ENCODE results near the gene G0S2.

The G0S2 gene

DNA sequence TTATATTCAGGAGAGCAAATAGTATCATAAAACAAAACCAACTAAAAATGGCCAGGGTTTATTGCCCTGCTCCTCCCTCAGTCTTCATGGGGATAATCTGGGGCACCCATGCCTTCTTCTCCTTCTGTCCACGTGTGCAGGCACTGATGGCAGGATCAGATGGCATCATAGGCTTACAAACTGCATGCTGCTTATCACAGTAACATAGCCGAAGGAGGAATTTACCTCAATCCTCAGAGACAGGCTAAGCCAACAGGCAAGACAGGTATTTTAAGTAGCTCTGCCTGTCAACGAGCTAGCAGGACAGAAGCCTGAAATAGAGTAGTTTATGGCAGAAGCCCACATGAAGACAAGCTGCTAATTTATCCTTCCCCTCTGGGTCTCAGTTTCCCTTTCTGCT is 32.4 kb upstream of the G0S2 start:
- Histone ChIP-seq H3K4me3 (ENCODE audit: severe bottlenecking) (no peak overlapping the region), H3K4me1 (ENCODE audit: insufficient read depth, poor library complexity, severe bottlenecking) (peaks cover 23% of the 10 kb centered on the region), H3K36me3 (ENCODE audit: low read depth) (peaks cover 88% of the 10 kb centered on the region), H3K27ac (ENCODE audit: poor library complexity, severe bottlenecking) (peak overlapping the region; percentile 94), H3K27me3 (ENCODE audit: insufficient read depth, poor library complexity, severe bottlenecking) (no peaks in the 10 kb centered on the region), H3K9me3 (ENCODE audit: severe bottlenecking) (no peaks in the 10 kb centered on the region)
- no peak for ATAC-seq (ENCODE audit: low read depth)
- no peak for DNase-seq (ENCODE audit: low spot score)
- TF ChIP-seq, protein P1, sequence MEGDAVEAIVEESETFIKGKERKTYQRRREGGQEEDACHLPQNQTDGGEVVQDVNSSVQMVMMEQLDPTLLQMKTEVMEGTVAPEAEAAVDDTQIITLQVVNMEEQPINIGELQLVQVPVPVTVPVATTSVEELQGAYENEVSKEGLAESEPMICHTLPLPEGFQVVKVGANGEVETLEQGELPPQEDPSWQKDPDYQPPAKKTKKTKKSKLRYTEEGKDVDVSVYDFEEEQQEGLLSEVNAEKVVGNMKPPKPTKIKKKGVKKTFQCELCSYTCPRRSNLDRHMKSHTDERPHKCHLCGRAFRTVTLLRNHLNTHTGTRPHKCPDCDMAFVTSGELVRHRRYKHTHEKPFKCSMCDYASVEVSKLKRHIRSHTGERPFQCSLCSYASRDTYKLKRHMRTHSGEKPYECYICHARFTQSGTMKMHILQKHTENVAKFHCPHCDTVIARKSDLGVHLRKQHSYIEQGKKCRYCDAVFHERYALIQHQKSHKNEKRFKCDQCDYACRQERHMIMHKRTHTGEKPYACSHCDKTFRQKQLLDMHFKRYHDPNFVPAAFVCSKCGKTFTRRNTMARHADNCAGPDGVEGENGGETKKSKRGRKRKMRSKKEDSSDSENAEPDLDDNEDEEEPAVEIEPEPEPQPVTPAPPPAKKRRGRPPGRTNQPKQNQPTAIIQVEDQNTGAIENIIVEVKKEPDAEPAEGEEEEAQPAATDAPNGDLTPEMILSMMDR (IDR thresholded peaks at IDR 0.05; ENCODE audit: poor library complexity, severe bottlenecking), result no peak

DNA sequence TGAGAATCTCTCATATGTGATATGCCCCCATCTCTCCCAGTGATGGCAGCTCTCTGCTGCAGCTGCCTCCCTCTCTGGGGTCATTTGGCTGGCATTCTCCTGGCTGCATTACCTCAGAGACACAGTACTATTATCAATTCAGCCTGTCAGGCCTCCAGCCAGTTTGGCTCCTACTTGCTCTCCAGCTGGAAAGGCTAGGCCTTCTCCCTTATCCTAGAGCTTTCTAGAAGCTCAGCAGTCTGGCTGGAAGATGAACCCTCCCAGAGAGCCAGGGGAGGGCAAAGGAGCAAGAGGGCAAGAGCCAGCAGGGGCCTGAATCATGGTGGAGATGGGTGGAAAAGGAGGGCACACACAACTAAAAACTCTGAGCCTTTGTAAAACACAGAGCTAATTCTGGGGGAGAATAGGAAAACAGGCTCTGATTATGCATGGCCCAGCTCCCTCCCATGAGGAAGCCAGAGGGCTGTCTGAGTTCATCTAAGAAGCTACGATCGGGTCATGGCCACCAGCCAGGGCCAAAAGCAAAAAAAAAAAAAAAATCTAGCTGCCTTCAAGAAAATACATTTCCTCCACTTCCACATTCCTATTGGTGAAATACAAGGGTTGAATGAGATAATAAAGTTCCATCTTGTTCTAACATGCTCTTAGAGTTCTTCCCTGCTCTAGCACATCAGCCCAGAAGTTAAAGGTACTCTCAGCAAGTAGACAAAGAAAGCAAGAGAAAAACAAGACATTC is 31.8 kb upstream of the G0S2 start:
- Histone ChIP-seq H3K36me3 (ENCODE audit: low read depth) (peaks cover 88% of the 10 kb centered on the region), H3K9me3 (ENCODE audit: severe bottlenecking) (no peaks in the 10 kb centered on the region), H3K27ac (ENCODE audit: poor library complexity, severe bottlenecking) (peak overlapping the region; percentile 94), H3K4me3 (ENCODE audit: severe bottlenecking) (no peak overlapping the region), H3K27me3 (ENCODE audit: insufficient read depth, poor library complexity, severe bottlenecking) (no peaks in the 10 kb centered on the region), H3K4me1 (ENCODE audit: insufficient read depth, poor library complexity, severe bottlenecking) (peaks cover 30% of the 10 kb centered on the region)
- no peak for ATAC-seq (ENCODE audit: low read depth)
- no peak for DNase-seq (ENCODE audit: low spot score)
- TF ChIP-seq, protein P1 (IDR thresholded peaks at IDR 0.05; ENCODE audit: poor library complexity, severe bottlenecking), result no peak

DNA sequence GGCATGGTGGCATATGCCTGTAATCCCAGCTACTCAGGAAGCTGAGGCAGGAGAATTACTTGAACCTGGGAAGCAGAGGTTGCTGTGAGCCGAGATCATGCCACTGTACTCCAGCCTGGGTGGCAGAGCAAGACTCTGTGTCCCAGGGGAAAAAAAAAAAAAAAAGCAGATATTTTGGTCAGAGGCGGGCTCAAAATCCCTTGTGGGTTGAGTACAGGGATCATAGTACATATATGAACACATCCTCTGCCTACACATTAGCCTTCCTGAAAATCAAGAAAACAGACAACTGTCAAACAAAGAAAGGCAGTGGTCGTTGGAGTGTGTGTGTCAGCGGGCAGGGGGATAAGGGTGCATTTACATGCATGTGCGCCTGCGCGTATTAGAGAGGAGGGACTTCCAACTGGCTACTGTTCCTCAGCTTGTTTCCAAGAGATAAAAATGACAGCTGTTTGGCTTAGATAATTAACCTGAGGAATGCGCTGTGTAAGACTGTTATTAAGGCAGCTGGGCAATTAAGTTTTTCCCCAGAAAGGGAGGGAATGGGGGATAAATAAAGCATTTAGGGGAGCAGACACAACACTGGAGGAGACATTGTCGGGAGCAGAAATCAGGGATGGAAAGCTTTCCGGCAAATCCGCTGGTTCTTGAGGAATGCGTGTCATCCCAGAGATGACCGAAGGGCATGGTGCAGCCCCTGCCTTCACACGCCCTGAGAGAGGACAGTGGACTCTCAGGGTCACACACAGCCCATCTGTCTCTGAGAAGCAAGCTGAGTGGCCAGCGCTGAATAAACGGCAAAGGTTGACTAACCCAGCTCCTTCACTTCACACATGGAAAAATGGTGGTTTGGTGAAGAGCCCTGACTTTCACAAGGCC is 29.4 kb upstream of the G0S2 start:
- ATAC-seq (ENCODE audit: low read depth) (no peak), DNase-seq (ENCODE audit: low spot score) (no peak)
- Histone ChIP-seq H3K4me3 (ENCODE audit: severe bottlenecking) (no peak overlapping the region), H3K4me1 (ENCODE audit: insufficient read depth, poor library complexity, severe bottlenecking) (peaks cover 38% of the 10 kb centered on the region), H3K27ac (ENCODE audit: poor library complexity, severe bottlenecking) (peak overlapping the region; percentile 94), H3K27me3 (ENCODE audit: insufficient read depth, poor library complexity, severe bottlenecking) (no peaks in the 10 kb centered on the region), H3K36me3 (ENCODE audit: low read depth) (peaks cover 94% of the 10 kb centered on the region), H3K9me3 (ENCODE audit: severe bottlenecking) (no peaks in the 10 kb centered on the region)
- TF ChIP-seq, protein P1 (IDR thresholded peaks at IDR 0.05; ENCODE audit: poor library complexity, severe bottlenecking), result no peak

DNA sequence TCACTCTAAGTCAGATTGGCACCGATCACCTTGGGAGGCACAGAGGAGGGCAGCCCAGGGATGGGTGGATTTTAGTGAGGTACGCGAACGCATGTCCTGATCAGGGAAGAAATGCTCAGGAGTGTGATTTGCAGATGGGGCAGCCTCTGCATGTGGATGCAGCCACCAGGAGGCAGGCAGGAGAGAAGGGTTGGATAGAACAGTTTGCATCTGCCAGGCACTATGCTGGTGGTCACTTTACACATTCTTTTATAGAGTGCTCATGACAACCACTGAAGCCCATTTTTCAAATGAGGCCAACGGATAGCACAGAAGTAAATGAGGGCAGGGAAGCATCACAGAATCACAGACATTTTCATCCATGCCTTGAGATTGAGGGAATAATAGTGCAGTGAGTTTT is 28.7 kb upstream of the G0S2 start:
- Histone ChIP-seq H3K9me3 (ENCODE audit: severe bottlenecking) (no peaks in the 10 kb centered on the region), H3K36me3 (ENCODE audit: low read depth) (peaks cover 92% of the 10 kb centered on the region), H3K4me3 (ENCODE audit: severe bottlenecking) (no peak overlapping the region), H3K27me3 (ENCODE audit: insufficient read depth, poor library complexity, severe bottlenecking) (no peaks in the 10 kb centered on the region), H3K27ac (ENCODE audit: poor library complexity, severe bottlenecking) (peak overlapping the region; percentile 94), H3K4me1 (ENCODE audit: insufficient read depth, poor library complexity, severe bottlenecking) (peaks cover 38% of the 10 kb centered on the region)
- ATAC-seq (ENCODE audit: low read depth) (no peak), DNase-seq (ENCODE audit: low spot score) (no peak)
- TF ChIP-seq, protein P1 (IDR thresholded peaks at IDR 0.05; ENCODE audit: poor library complexity, severe bottlenecking), result no peak

Measured in RWPE2 (cell line).